Muscle layer of colon (tissue), 2 donors: ENCODE measurements around the gene GLI2.

ENCODE experiments used
- H3K27ac ChIP-seq: one replicate; pipeline ENCODE4 v1.7.0; 2013; ENCODE audit warnings: low read depth, mild to moderate bottlenecking, low read length, moderate library complexity
- H3K27me3 ChIP-seq, 2 donors: one replicate each; pipeline ENCODE4 v1.7.0; 2013; ENCODE audit warnings: low read length in 2 of 2, mild to moderate bottlenecking in 2 of 2; ENCODE audit not compliant: insufficient read depth in 2 of 2, control insufficient read depth in 1 of 2
- H3K36me3 ChIP-seq: one replicate; pipeline ENCODE4 v1.7.0; 2013; ENCODE audit warnings: mild to moderate bottlenecking, low read length; ENCODE audit not compliant: insufficient read depth
- H3K4me1 ChIP-seq: one replicate; pipeline ENCODE4 v1.7.0; 2013; ENCODE audit warnings: mild to moderate bottlenecking, low read length; ENCODE audit not compliant: insufficient read depth
- H3K4me3 ChIP-seq, 2 donors: one replicate each; pipeline ENCODE4 v1.7.0; 2013; ENCODE audit warnings: low read length in 2 of 2, low read depth in 1 of 2, mild to moderate bottlenecking in 1 of 2, moderate library complexity in 1 of 2
- H3K9ac ChIP-seq: one replicate; pipeline ENCODE4 v1.7.0; 2013; ENCODE audit warnings: low read length
- H3K9me3 ChIP-seq: one replicate; pipeline ENCODE4 v1.7.0; 2013; ENCODE audit warnings: mild to moderate bottlenecking, low read length
- donor health status: abdominal sarcoma.
- donor health status: Adenocarcinoma of cecum.

Gene GLI2

DNA sequence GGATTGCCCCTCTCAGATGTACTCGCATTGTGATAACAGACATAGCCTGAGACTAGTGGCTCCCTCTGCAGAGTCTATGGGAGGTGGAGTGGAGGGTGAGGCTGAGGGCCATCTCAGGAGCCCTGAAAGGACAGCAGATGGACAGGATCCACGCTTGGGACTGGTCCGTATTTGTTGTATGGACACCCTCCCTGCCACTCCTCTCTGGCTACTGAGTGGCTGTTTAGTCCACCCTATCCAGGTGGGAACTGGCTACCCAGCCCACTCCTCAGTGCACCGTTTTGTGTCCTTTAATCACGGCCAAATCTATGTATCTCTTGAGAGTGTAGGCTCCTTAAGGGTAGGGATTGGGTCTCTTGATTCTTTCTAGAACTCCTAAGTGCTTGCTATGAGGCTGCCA lies 4.5 kb upstream of the GLI2 start:
- Histone ChIP-seq H3K9me3 (no peaks in the 10 kb centered on the region), H3K9ac (no peak overlapping the region), H3K27ac (no peak overlapping the region), H3K4me1 (peaks cover 17% of the 10 kb centered on the region), H3K4me3 (no peak overlapping the region), H3K36me3 (no peaks in the 10 kb centered on the region), H3K27me3 (no peaks in the 10 kb centered on the region)

DNA sequence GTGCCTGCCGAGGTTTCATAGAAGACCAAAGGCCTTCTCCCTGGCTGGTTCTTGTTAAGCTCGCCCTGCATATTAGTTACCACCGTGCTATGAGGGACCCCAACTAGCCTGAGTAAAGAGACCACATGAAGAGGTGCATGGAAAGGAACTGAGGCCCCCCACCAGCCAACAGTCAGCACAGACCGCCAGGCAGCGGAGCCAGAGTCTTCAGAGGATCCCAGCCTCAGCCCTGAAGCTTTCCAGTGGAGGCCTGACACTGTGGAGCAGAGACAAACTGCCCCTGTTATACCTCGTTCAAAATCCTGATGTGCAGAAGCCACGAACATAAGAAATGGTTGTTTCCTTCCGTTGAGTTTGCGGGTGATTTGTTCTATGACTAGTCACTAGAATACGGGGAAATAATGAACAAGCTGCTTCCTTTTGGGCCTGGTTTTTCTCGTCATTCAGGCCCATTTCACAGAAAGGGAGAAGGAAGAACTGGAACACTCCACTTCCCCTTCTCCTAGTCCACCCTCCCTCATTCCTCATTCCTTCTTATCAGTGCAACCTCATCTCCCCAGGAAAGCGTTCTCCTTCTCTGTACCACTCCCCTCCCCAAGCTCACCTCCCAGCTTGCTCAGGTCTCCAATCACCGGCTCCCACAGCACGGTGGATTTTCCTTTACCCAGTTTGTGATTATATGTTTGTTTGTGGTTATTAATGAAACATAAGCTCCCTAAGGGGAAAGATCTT lies 3.0 kb upstream of the GLI2 start:
- Histone ChIP-seq H3K9ac (no peak overlapping the region), H3K36me3 (no peaks in the 10 kb centered on the region), H3K9me3 (no peaks in the 10 kb centered on the region), H3K27ac (peak overlapping the region; percentile 39), H3K27me3 (peaks cover 0 to 6% of the 10 kb centered on the region in 2 donors), H3K4me1 (peaks cover 17% of the 10 kb centered on the region), H3K4me3 (no peak overlapping the region)

DNA sequence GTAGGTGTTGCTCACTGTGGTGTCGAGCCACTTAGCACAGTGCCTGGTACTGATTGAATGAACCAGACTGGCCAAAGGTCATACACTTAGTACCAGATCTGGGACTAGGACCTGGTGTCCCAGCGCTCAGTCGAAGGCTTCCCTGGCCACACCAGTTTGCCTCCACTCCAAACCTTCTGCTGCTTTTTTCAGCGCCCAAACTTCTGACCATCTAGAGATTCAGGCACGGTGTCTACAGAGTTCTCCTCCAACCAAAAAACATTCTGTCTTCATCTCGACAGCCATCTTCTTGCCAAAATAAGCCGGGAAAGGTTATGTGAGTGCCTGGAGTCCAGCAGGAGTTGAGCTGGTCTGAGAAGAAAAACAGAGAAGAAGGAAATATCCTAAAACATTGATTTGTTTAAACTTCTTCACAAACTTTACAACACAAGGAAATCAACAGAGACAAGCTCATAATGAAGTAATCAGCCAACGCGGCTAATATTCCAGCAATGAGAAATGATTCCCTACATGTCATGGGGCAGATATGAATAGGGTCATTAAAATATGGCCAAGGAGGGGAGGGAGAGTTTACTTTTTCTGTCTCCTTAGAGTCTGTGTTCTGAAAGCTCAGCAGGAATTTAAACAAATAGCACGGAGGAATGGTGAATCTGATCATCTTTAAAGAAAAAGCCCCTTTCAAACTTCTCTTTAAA lies 2.3 kb upstream of the GLI2 start:
- no peaks in the 10 kb centered on the region for H3K9me3 ChIP-seq
- H3K9ac ChIP-seq, result no peak overlapping the region
- peaks cover 0 to 6% of the 10 kb centered on the region in 2 donors for H3K27me3 ChIP-seq
- H3K4me3 ChIP-seq, result no peak overlapping the region
- peaks cover 24% of the 10 kb centered on the region for H3K4me1 ChIP-seq
- no peak overlapping the region for H3K27ac ChIP-seq
- no peaks in the 10 kb centered on the region for H3K36me3 ChIP-seq

DNA sequence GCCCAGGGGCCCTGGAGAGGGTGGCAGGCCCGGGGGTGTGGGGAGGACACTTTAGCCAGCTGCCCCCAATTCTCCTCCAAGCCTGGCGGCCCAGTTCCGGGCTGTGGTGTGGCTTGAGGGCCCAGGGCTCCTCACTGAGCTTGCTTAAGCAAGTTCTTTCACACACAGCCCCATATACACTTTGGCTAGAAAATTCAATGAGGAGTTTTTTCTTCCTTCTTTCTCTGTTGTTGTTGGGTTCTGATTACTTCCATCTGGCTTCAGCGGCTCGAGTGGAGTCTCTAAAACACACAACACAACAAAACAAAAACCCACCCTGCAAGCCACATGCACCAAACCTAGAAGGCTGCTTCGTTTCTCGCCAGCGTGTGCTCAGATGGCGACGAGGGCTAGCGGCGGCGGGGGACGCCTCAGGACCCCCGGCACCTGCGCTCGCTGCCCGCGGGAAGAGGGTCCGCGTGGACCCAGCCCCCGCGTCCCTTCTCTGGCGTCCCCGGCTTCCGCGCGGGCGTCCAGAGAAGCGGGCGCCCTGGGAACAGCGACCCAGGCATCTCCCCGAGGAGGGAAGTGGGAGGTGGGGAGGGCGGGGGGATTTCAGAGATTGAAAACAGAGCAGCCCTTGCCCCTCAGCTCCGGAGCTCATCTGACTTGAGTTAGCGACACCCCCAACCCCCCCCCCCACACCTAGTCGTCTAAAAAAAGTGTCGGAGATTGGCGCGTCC lies 577 bp upstream of the GLI2 start:
- H3K27ac ChIP-seq, result peak overlapping the region; percentile 89
- no peaks in the 10 kb centered on the region for H3K9me3 ChIP-seq
- no peaks in the 10 kb centered on the region for H3K36me3 ChIP-seq
- H3K27me3 ChIP-seq, result peaks cover 0 to 6% of the 10 kb centered on the region in 2 donors
- no peak overlapping the region for H3K9ac ChIP-seq
- H3K4me3 ChIP-seq, result peak overlapping the region; percentile 58 to 78
- peaks cover 25% of the 10 kb centered on the region for H3K4me1 ChIP-seq

DNA sequence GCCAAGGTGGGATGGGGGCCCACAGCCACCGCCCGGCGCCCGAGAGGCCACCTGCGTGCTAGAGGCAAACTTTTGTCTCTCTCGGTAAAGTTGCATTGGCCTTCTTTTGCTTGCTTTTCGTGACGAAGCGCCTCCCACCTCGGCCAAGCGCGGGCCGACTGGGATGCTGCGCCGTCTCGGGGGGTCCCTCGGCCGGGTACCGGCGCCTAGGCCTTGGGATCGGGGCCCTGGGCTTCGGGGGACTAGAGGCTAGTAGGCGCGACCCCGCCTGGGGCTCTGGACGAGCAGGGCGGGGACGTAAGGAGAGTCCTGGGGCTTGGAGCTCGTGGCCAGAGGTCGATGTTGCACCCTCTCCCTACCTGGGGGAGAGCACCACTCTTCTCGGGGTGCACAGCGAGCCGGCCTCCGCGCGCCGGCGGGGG lies 545 bp downstream of the GLI2 start:
- peaks cover 0 to 6% of the 10 kb centered on the region in 2 donors for H3K27me3 ChIP-seq
- no peaks in the 10 kb centered on the region for H3K9me3 ChIP-seq
- peak overlapping the region; percentile 58 to 78 for H3K4me3 ChIP-seq
- peak overlapping the region; percentile 89 for H3K27ac ChIP-seq
- peak overlapping the region; percentile 30 for H3K9ac ChIP-seq
- H3K36me3 ChIP-seq, result no peaks in the 10 kb centered on the region
- peaks cover 25% of the 10 kb centered on the region for H3K4me1 ChIP-seq

DNA sequence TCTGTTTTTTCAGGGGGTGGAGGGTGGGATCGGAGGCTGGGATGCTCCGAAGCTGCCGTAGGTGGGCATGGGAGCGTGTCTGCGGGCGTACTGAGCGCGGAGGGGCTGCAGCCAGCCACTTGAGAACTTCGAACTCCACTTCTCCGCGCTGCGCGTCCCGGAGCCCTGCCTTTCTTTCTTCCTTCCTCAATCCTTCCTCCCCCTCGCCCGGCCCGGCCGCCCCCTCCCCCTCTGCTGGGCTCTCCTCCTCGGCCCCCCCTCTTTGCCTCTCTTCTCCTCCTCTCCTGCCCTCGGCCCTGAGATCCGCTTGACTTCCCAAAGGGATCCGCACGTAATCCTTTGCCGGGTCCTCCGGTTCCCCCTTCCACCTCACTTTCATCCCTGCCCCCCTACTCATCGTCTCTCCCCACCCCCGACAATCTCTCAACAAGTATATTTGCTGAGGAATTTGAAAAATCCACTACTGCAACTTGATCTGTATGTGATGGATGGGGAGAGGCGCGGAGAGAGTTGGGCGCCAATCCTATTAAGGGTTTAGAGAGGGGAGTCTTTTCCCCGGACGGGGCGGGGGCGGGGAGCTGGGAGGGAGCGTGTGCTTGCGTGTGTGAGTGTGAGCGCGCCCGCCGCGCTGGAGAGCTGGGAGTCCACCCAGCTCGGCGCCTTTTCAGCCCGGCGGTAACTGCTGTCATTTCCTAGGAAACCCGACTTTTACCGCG lies 1.1 kb downstream of the GLI2 start:
- Histone ChIP-seq H3K27ac (peak overlapping the region; percentile 89), H3K27me3 (peaks cover 0 to 6% of the 10 kb centered on the region in 2 donors), H3K4me3 (peak overlapping the region; percentile 58 to 78), H3K36me3 (no peaks in the 10 kb centered on the region), H3K9me3 (no peaks in the 10 kb centered on the region), H3K4me1 (peaks cover 25% of the 10 kb centered on the region), H3K9ac (peak overlapping the region; percentile 30)

DNA sequence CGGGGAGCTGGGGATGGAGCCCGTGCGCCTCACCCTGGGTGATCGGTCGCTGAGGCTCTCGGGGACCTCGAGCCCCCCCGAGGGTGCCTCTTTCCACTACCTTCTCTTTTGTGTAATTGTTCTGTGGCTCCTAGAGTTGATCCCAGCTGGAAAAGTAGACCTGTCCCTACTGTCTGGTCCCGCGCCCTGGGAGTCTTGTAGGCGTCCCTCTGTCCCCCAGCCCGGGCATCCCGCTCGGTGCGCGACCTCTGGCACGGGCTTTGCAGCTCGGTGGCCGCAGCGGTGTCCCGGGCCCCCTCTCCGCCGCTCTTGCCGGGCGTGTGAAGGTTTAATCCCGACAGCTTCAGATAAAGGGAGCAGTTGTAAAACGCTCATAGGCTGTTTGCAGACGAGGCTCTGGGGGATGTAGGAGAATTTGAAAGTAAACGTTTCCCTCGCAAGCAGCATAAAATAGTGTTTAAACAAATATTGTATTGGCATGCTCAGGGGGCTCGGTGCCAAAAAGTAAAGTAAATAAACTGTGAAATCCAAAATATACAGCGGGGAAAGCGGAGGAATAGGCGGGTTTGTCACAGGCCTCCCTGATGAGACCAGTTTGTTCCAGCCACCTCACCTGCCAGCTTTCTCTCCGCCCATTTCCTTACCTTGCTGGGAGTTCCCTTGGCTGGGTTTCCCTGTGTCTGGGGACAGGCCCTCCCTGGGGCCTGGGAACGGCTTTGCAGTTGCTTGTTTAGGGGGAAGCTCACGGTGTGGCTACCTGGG lies 1.9 kb downstream of the GLI2 start:
- Histone ChIP-seq H3K4me1 (peaks cover 25% of the 10 kb centered on the region), H3K9me3 (no peaks in the 10 kb centered on the region), H3K27me3 (peaks cover 0 to 6% of the 10 kb centered on the region in 2 donors), H3K36me3 (no peaks in the 10 kb centered on the region), H3K9ac (peak overlapping the region; percentile 25), H3K27ac (peak overlapping the region; percentile 89), H3K4me3 (peak overlapping the region; percentile 58 to 78)

DNA sequence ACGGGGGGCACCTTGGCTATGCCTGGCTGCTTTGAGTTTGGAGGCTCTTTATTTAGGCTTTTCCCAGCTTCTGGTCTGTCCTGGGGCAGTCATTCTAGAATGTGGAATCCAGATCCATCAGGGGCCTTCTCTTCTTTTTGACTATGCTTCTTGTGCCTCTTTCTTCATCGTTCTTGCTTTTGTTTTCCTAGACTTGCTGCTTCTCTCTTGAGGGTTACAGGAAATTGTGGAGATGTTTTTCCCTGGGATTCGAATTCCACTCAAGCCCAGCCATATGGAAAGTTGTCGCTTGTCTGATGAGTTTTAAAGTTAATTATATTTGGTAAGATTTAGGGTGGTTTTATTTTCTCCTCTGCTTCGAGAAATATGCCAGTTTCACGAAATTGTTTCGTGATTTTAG lies 2.4 kb downstream of the GLI2 start:
- Histone ChIP-seq H3K27ac (peak overlapping the region; percentile 40), H3K27me3 (peaks cover 0 to 6% of the 10 kb centered on the region in 2 donors), H3K4me3 (peak overlapping the region in 1 of 2 donors; percentile 78), H3K9me3 (no peaks in the 10 kb centered on the region), H3K4me1 (peaks cover 19% of the 10 kb centered on the region), H3K9ac (peak overlapping the region; percentile 25), H3K36me3 (no peaks in the 10 kb centered on the region)

DNA sequence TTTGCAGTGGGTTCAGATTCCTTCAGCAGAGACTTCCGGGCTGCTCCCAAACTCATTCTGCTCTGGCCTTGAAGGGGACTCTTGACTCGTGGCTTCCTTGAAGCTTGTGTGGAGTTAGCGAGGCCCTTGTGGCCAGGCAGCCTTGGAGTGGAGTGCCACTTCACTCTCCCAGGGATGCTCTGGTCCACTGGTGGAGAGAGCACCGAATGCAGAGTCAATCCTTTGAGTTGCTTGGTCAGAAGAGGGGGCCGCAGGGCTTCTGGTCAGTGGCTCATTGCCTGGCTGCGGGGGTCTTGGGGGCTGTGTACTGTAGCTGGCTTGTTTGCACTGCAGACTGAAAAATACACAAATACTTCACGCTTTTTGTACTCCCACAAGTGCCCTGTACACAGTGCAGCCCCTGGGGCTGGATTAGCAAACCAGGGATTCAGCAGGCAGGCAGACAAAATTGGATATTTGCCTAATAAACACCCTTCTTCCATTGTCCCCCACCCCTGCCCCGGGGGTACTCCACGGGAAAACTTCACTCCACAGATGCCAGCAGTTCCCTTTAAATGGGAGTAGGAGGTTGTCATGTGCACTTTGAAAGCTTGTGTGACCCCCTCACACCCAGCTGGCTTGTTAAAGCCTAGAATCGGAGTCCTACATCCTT lies 3.2 kb downstream of the GLI2 start:
- H3K4me1 ChIP-seq, result peaks cover 11% of the 10 kb centered on the region

DNA sequence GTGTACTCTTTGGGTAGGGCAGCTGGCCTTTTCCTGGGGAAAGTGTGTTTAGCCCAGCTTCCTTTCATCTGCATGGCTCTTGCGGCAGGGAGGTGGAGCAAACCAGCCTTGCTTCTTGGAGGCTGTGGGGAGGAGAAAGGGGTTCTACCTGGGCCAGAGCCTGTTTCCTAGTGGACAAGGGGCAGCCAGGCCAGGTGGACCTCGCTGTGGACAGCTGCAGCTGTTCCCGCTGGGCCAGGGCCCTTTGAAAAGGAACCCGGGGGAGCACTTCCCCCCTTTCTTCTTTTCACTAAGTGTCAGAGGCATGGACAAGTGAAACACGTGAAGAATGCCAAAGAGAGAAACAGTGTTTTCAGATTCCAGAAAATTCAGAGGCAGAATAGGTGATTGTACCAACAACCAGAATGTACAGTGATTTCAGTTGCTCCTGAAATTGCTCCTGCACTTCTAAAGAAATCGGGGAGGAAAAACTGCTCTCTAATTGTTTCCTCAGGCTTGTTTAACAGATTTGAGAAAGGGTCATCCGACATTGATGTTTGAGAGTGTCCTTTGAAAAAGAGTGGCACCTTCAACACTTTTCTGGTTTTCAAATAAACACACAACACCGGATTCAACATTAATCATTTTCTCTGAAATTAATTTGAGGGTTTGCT lies 3.9 kb downstream of the GLI2 start:
- no peak overlapping the region for H3K27ac ChIP-seq

More for the DNA sequence above, 3.2 kb downstream of the GLI2 start:
- peaks cover 0 to 6% of the 10 kb centered on the region in 2 donors for H3K27me3 ChIP-seq
- no peak overlapping the region for H3K4me3 ChIP-seq
- H3K9me3 ChIP-seq, result no peaks in the 10 kb centered on the region
- H3K27ac ChIP-seq, result no peak overlapping the region
- no peak overlapping the region for H3K9ac ChIP-seq
- H3K36me3 ChIP-seq, result no peaks in the 10 kb centered on the region

More for the DNA sequence above, 3.9 kb downstream of the GLI2 start:
- H3K4me3 ChIP-seq, result no peak overlapping the region
- no peaks in the 10 kb centered on the region for H3K36me3 ChIP-seq
- peaks cover 0 to 6% of the 10 kb centered on the region in 2 donors for H3K27me3 ChIP-seq
- no peaks in the 10 kb centered on the region for H3K9me3 ChIP-seq
- H3K4me1 ChIP-seq, result peaks cover 8% of the 10 kb centered on the region
- no peak overlapping the region for H3K9ac ChIP-seq
